IMR-90 (cell line): ENCODE results near the gene INHBE.

Experiments
- BHLHE40 ChIP-seq: fragments of 150-350 bp; IDR thresholded peaks from 2 replicates; pipeline ENCODE4 v1.6.1; 2016; ENCODE audit warnings: mild to moderate bottlenecking, low read depth, low read length
- CHD1 ChIP-seq: IDR thresholded peaks from 2 replicates; pipeline ENCODE4 v1.6.1; 2012; ENCODE audit warnings: low read depth, low read length, improper control_type of control experiment
- FOS ChIP-seq: fragments of 150-350 bp; IDR thresholded peaks from 2 replicates; pipeline ENCODE4 v1.6.1; 2016; ENCODE audit warnings: low read depth, low read length
- MAFK ChIP-seq: IDR thresholded peaks from 2 replicates; pipeline ENCODE4 v1.6.1; 2012; ENCODE audit warnings: low read depth, low read length, improper control_type of control experiment
- MXI1 ChIP-seq: IDR thresholded peaks from 2 replicates; pipeline ENCODE4 v1.6.1; 2012; ENCODE audit warnings: low read depth, mild to moderate bottlenecking, low read length, moderate library complexity, borderline replicate concordance
- NFE2L2 ChIP-seq: fragments of 150-350 bp; IDR thresholded peaks from 2 replicates; pipeline ENCODE4 v1.6.1; 2016; ENCODE audit warnings: low read depth, mild to moderate bottlenecking, low read length
- POLR2A ChIP-seq: IDR thresholded peaks from 2 replicates; pipeline ENCODE4 v1.6.1; 2012; ENCODE audit warnings: mild to moderate bottlenecking, low read depth, low read length
- RCOR1 ChIP-seq: IDR thresholded peaks from 2 replicates; pipeline ENCODE4 v1.6.1; 2012; ENCODE audit warnings: mild to moderate bottlenecking, low read length, improper control_type of control experiment; ENCODE audit not compliant: insufficient replicate concordance
- RFX5 ChIP-seq: IDR thresholded peaks from 2 replicates; pipeline ENCODE4 v1.8.0; 2012; ENCODE audit warnings: low read depth, mild to moderate bottlenecking, low read length, moderate library complexity
- SMC3 ChIP-seq: fragments of 150-350 bp; IDR thresholded peaks from 2 replicates; pipeline ENCODE4 v1.6.1; 2016; ENCODE audit warnings: low read depth, mild to moderate bottlenecking, antibody characterized with exemption, low read length, moderate library complexity
- TF ChIP-seq, protein P1 (sequence below): fragments of 150-350 bp; IDR thresholded peaks from 2 replicates; pipeline ENCODE4 v1.6.1; 2016; ENCODE audit warnings: low read depth, mild to moderate bottlenecking, low read length, moderate library complexity, borderline replicate concordance
- TF ChIP-seq, protein P2 (sequence below): conservative IDR thresholded peaks from 2 replicates; pipeline ENCODE4 v1.5.1; 2012; ENCODE audit warnings: mild to moderate bottlenecking, low read depth, low read length, improper control_type of control experiment
- TF ChIP-seq, protein P3 (sequence below): fragments of 150-350 bp; IDR thresholded peaks from 2 replicates; pipeline ENCODE4 v1.6.1; 2017; ENCODE audit warnings: mild to moderate bottlenecking, antibody characterized with exemption, low read length, low read depth

DNA sequence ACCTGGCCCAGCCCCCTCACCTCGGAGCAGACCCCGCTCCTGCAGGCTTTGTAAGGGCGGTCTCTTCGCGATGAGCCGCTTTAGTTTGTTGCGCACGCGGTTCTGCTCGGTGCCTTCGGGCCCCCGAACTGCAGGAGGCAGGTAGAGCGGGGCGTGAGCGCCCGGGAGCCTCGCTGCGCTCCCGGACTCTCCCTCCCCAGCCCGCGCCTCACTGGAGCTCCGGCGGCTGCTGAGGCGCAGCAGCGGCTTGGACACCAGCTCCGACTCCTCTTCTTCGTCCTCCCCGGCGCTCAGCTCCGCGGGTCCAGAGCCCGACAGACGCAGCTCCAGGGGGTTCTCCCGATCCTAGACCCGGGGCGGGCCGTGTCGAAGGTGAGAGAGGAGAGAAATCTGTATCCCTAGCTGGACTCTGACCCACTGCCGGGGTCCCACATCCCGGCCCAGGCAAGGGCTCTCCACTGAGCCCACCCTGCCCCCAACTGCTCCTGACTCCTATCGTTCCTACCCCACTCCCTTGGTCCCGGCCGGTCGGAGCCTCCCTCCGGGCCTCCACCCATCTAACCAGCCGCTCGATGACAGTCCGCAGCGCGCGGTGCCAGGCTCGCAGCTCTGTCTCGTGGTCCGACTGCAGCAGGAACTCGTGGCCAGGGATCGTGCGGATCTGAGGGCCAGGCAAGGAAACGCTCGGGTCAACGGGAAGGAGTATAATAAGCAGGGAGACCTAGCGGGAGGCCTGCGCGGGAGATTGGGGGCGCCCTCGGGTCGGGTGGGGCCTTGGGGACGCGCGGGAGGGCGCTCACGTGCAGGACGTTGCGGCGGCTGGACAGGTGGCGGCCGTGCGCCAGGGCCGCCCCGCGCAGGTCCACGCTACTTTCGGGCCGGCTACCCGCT lies 20.4 kb downstream of the INHBE start:
- TF ChIP-seq BHLHE40 (peak; percentile 65), POLR2A (no peak), FOS (no peak), SMC3 (no peak), MXI1 (peak; percentile 85; the same call in 1 of the 2 replicates), NFE2L2 (no peak), MAFK (no peak), RFX5 (no peak), RCOR1 (no peak), CHD1 (no peak)
- TF ChIP-seq, protein P1, sequence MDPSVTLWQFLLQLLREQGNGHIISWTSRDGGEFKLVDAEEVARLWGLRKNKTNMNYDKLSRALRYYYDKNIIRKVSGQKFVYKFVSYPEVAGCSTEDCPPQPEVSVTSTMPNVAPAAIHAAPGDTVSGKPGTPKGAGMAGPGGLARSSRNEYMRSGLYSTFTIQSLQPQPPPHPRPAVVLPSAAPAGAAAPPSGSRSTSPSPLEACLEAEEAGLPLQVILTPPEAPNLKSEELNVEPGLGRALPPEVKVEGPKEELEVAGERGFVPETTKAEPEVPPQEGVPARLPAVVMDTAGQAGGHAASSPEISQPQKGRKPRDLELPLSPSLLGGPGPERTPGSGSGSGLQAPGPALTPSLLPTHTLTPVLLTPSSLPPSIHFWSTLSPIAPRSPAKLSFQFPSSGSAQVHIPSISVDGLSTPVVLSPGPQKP, result no peak
- TF ChIP-seq, protein P2, sequence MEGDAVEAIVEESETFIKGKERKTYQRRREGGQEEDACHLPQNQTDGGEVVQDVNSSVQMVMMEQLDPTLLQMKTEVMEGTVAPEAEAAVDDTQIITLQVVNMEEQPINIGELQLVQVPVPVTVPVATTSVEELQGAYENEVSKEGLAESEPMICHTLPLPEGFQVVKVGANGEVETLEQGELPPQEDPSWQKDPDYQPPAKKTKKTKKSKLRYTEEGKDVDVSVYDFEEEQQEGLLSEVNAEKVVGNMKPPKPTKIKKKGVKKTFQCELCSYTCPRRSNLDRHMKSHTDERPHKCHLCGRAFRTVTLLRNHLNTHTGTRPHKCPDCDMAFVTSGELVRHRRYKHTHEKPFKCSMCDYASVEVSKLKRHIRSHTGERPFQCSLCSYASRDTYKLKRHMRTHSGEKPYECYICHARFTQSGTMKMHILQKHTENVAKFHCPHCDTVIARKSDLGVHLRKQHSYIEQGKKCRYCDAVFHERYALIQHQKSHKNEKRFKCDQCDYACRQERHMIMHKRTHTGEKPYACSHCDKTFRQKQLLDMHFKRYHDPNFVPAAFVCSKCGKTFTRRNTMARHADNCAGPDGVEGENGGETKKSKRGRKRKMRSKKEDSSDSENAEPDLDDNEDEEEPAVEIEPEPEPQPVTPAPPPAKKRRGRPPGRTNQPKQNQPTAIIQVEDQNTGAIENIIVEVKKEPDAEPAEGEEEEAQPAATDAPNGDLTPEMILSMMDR, result no peak
- TF ChIP-seq, protein P3, sequence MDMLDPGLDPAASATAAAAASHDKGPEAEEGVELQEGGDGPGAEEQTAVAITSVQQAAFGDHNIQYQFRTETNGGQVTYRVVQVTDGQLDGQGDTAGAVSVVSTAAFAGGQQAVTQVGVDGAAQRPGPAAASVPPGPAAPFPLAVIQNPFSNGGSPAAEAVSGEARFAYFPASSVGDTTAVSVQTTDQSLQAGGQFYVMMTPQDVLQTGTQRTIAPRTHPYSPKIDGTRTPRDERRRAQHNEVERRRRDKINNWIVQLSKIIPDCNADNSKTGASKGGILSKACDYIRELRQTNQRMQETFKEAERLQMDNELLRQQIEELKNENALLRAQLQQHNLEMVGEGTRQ, result no peak
